HG03108 (cell line): Measurements from ENCODE around the gene NOTCH4.
A peak's percentile ranks its signal among the peaks of the same experiment; 100 is the strongest.
"Not testable (repeated sequence)": the region's sequence is repeated elsewhere in the genome, so short reads cannot be mapped to it uniquely, and the experiment has no call there.

ENCODE experiments used
- ATAC-seq: cut with Tn5 transposase; IDR thresholded peaks from one replicate; pipeline ENCODE4 v1.9.1; 2021; ENCODE audit warnings: moderate library complexity; ENCODE audit not compliant: unreplicated experiment

Gene NOTCH4

DNA sequence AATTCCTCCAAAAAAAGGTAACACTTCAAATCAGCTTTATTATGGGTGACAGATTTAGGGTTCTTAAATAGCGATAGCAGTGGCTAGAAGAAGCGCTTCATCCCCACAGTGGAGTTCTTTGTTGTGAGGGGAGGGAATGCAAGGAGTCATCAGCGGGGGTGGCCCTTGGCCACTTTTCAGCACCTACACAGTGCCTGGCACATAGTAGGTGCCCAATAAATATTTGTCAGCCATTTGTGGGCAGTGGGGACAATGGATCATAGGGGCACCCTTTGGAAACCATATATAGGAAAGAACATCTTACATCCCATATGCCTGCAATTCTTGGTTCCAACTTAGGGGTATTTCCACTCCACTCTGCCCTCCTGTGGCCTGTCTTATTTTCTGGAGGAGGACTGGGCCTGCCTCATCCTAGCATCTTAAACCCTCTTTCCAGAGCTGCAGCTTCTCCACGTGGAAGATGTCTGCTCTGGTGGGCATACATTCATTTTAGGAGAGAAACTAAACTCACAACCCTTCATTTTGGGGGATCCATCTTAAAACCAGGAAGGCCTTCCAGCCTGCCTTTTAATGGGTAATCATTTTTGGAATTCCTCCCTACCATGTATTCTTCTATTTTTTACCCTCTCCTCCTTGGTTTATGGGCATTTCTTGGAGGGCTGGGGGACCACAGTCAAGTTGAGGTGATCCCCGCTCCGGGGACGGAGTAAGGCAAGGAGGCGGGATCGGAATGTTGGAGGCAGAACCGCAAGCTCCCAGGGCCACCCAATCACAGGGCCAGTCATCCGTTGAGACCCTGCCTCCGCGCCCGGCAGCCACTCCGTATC is 28.8 kb downstream of the NOTCH4 start:
- no peak for ATAC-seq

DNA sequence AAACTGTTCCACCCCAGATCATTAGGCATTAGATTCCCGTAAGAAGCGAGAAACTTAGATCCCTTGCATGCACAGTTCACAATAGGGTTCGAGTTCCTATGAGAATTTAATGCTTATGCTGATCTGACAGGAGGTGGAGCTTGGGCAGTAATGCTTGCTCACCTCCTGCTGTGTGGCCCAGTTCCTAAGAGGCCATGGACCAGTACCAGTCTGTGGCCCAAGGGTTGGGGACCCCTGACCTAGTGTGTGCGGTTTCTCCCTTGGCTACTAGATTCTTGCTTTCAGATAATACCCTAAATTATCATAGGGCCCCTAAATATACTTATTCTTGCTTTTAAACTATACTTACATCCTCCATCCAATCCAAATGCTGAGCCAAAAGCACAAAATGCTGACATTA is 29.5 kb downstream of the NOTCH4 start:
- ATAC-seq: no peak

DNA sequence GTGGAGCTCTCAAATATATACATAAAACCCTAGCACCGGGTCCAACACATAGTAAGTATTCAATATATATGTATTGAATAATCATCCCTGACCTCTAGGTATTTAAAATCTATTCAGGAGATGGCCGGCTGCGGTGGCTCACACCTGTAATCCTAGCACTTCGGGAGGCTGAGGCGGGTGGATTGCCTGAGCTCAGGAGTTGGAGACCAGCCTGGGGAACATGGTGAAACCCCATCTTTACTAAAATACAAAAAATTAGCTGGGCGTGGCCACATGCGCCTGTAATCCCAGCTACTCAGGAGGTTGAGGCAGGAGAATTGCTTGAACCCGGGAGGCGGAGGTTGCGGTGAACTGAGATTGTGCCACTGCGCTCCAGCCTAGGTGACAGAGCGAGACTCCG is 30.8 kb downstream of the NOTCH4 start:
- not testable (repeated sequence) for ATAC-seq

DNA sequence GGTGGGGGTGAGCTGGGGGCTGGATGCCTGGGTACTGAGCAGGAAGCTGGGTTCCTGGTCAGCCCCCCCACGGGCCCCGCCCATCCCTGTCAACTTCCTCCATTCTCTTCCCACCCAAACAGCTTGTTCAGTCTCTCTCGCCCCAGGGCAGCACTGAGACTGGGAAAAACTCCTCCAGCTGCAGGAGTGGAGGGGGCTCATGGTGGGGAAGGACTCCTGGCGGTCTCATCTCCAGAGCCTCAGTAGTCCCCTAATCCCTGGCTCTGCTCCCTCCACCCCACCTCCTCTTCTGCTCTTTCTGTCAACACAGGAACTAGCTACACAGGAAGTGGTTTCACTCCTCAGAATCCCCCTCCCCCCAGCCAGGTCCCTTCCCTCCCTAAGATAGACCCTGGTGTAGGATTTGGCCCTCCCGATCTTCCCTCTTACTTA is 31.2 kb downstream of the NOTCH4 start, which contains the start of gene GPSM3:
Gene GPSM3, minus strand, starts transcription at position 36 of the 432 bp plus-strand sequence. CDS start 130 bp downstream, outside the sequence.
- no peak for ATAC-seq

DNA sequence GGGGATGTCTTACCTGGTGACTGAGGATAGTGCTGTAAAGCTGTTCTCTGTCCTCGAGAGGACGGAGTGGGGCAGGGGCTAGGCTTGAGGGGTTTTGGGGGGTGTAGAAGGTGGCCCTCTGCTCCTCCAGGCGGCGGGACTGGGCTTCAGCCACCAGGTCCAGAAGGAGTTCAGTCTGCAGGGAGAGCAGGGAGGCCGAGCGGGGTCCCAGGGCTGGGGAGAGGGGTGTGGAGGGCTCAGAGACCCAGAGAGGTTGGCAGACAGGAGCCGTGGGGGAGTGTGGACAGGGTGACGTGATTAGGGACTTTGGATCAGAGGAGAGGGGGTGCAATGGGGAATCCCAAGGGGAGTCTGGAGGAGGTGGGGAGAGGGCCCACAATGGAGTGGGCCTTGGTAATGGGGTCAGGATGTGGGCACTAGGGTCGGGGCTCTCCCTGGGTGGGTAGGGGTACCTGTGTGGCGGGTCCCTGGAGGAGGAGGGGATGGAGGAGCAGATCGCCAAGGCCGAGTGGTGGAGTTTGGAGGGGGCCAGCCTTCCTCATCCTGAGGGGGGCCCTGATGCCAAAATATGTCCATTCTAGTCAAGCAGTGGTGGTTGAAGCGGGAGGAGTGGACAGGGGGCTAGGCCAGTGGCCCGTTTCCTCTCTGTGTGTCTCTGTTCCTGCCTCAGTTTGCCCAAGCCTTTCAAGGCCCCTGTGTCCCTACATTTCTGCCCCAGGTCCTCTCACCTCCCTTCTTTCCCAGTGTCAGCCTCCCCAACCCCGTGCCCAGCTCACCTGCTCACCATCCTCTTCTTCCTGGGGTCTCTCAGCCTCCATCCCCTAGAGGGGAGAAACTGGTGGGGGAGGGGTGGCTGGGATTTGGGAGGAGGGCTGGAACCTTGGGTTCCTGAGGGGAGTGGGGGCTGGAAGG is 31.9 kb downstream of the NOTCH4 start:
- ATAC-seq: no peak

DNA sequence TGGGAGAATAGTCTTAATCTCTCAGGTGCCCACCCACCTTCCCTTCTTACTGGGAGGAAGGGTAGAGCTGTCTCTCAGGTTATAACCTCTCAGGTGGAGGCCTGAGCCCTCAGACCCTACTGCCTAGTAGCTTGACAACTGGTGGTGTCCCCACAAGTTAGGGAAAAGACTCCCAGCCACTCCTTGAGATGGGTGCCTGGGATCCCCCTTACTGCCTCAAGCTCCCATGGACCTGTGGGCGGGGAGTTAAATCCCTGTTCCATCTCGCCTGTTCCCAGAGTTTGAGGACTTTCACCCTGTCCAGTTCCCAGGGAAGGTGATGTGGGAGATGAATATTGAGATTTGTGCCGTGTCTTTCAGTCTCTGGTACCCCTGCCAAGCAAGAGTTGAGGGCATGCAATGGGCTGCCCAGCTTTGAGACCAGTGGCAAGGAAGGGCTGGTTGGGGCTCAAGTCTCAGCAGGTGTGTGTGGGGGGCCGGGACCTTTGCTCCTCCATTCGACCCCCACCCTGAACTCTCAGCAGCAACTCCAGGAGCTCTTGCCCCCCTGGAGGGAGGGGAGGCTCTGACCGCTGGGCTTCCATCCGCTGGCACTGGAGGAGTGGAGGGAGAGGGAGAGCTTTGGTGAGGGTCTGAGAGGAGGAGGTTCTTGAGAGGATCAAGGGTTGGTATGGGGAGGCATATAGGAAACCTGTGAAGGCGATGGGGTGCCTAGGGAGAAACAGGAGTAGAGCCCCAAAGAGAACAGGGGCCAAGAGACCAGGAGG is 32.8 kb downstream of the NOTCH4 start:
- no peak for ATAC-seq

DNA sequence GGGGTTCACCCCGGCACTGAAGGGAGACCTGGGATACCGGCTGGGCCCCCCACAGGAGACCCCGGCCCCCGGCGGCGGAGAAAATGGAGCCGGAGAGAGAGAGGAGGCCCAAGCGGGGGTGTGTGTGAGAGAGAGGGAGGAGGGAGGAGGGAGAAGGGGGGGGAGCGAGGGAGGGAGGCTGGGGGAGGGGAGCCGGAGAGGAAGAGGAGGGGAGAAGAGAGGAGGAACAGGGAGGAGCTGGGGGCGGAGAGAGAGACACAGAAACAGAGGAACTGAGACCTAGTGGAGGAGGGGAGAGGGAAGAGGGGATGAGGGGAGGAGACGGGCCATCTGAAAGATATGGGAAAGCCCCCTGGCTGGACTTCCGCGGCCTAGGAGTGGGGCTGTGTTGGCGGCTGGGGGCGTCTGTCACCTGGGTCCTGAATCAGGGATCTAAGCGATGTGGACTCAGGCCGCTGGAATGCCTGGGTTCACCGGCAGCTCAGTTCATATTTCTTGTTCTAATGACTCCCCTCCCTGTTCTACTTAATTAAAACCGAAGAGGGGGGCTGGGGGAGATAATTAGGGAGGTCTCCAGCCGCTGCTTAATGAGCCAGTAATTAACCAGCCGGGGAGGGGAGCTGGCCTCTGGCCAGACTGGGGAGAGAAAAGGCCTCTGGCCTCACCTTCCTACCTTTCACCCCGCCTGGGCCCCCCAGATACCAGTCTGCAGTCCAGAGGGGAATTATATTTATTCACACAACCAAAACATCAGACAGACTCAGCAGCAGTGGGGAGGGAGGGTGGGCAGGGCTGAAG is 33.6 kb downstream of the NOTCH4 start, which contains the start of gene PBX2:
Gene PBX2, minus strand, starts transcription at position 149 of the 798 bp plus-strand sequence. CDS start 287 bp downstream, outside the sequence.
- peak; percentile 51 for ATAC-seq

DNA sequence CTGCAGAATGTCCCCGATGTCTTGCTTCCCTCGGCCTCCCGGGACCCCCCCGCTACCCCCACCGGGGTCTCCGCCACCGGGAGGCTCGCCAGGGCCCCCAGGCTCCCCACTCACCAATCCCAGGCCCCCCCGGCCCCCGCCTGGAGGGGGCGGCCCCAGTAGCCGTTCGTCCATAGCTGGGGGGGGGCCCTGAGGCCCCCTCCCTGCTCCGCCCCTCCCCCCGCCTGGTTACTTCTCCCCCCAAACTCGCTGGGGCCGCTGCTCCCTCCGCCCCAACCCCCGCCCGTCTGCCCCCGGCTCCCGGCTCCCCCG is 34.2 kb downstream of the NOTCH4 start:
- no peak for ATAC-seq

DNA sequence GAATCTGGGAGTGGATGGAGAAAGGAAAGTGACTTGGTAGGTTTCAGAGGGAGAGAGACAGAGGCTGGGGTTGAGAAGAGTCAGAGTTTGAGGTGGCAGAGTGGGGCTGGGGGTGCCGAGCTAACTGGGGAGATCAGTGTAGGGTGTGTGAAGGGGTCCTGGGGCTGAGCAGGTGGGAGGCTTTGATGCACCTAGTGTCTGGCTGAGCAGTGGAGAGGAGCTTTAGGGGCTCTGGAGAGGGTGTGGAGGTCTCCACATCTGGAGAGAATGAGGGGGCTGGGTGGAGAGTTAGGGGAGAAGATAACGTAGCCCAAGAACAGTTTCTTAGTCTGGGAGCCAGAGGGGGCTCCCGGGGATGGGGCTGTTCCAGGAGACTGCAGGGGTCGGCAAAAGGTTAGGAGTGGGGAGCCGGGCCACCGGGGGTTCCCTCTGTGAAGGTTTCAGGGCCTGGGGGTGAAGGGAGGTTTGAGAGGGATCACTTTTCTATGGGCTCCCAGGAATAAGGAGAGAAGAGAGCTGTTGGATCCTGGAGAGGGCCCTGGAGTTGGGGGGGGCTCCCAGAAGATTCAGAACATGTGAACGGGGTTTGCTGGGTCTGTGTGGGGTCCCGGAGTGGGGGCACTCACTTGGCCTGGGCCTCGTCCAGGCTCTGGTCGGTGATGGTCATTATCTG is 34.7 kb downstream of the NOTCH4 start:
- no peak for ATAC-seq

DNA sequence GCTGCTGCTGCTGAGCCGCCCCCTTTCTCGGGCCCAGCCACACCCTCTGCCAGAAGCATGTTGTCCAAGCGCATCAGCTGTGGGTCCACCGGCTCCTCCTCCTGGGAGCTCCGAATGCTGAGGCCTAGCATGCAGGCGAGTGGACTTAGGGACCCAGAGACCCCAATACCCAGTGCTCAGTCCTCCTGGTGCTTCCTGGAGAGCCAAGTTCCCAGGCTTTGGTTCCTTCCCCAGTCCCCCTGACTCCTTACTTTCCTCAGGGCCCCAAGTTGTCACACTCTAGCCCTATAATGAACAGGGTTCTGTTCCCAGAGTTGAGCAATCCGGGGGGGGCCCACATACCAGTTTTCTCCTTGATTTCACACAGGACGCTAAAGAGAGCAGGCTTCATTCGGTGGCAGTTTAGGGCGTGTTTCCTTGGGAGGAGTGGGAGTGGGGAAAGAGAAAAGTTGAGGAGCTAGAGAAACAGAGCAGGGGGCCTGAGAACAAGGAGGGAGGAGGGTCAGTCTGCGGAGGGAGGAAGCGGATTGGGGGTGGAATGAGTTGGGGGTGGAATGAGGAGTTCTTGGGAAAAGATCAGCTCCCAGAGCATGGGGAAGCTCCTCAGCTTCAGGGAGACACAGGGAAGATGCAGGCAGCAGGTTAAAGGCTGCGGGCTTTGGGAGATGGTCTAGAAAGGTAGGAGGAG is 35.3 kb downstream of the NOTCH4 start:
- ATAC-seq: no peak

DNA sequence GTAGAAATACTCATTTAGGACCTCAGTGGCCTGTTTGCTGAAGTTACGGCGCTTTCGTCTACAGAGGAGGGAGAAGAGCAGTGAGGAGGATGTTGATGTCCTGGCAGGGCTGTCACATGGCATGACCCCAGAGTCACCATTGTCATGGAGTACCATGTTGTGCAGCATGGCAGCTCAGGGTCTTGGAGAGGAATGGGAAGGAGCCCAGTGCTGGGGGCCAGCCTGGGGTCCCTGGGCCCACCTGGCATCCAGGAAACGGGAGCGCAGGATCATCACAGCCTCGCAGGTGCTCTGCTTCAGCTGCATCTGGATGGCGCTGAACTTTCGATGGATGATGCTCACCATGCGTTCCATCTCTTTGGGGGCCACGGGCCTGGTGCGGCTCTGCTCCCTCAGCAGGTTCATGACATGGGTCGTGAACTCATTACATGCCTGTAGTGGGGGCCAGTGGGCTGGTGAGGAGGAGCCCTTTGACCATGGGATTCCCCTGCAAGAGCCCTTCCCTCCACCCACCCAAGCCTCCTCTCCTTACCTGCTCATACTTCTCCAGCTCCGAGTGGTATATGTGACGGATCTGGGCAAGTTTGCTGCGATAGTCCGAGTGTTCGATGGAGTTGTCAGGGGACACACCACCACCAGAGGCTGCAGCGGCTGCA is 36.0 kb downstream of the NOTCH4 start:
- ATAC-seq: not testable (repeated sequence)

DNA sequence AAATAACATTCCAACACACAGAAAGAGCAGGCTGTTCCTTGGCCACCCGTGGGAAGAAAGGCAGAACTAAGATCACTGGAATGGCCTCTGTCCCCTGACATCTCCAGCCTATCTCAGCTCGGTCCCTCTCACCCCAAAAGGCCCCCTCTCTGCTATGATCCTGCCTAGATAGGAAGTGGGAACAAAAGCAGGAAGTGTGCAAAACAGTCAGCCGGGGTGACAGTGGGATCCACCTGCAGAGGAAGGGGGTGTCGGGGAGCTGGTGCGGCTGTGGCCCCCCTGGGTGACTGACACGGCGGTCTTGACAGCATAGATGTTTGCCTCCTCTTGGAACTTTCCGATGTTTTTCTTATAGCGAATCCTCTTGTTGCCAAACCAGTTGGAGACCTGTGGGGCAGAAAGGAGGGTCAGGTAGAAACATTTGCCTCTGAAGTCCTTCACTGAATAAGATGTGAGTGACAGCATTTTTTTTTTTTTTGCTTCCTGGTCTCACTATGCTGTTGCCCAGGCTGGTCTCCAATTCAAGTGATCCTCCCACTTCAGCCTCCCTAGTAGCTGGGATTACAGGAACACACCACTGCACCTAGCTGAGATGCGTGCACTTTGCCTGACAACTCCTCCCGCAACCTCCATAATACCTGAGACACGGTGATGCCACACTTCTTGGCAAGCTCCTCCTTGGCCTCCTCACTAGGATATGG is 36.7 kb downstream of the NOTCH4 start:
- ATAC-seq: no peak

DNA sequence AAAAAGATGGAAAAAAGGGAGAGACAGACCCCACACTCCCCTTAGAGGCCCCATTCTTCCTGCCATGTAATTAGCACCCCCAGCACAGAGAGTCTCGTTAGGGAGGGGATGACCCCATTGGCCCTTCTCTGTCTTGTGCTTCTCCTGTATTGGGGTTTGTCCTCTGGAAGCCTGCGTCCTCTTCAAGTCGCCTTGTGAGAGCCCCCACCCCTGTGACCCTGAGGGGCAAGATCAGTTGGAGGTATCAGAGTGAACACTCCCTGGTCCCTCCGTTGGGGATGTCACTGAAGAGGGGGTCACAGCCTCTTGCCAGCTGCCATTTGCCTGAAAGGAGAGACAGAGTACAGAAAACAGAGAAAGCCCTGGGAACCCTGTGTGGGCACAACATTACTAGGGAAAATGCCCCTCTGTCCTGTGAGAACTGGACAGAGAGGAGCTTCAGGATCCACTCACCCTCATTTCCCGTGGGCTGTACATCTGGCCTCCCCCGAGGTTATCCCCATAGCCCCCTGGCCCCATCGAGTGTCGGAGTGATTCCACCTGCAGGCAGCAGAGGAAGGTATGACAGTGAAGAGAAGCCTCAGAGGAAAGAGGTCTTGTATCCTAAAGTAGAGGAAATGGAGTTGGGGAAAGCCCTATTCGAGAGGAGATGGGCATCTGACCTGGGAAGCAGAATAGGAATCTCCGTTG is 37.6 kb downstream of the NOTCH4 start:
- not testable (repeated sequence) for ATAC-seq

DNA sequence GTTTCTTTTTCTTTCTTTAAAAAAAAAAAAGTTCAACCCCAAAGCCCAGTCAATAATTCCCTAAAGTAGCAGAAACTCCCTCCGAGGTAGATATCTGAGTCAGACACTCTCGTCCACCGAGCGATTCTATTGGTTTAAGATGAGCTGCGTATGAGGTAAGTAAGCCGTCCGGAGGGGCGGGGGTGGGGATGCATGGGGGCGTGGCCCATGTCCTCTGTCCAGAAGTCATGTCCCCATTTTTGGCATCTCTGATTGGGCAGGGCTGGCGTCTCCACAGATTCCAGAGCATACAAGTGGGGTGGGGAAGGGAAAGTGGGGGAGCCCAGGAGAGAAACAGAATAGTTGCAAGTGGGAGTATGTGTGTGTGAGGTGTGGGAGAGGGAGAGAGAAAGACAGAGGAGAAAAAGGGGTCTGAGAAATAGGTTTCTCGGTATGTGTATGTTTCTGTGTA is 38.2 kb downstream of the NOTCH4 start:
- not testable (repeated sequence) for ATAC-seq

DNA sequence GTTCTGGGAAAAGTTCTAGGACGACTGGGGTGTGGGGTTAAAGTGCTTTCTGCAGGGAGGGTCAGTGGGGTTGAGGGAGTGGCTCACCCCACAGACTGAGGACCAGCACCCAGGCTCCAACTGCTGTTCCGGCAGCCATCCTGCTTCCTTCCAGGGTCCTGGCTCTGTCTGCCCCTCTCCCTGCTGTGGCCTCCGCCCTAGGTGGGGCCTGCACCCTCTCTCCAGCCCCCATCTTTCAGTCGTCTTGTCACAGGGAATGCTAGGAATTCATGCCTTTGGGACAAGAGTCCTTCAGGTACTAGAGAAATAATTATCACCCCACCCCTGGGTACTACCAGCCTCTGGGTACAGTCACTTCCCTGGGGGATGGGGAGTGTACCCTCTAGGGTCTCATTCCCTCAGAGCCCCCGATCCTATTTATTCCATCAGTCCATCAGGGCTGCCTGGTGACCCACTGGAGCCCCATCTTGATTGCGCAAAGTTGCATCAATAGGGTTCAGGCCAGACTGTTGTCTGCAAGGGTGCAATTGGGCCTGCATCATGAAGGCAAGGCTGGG is 39.7 kb downstream of the NOTCH4 start, which contains the start of gene AGER:
Gene AGER, minus strand, starts transcription at position 170 of the 557 bp plus-strand sequence. Its CDS starts 31 bp downstream, at position 139.
- ATAC-seq: no peak

DNA sequence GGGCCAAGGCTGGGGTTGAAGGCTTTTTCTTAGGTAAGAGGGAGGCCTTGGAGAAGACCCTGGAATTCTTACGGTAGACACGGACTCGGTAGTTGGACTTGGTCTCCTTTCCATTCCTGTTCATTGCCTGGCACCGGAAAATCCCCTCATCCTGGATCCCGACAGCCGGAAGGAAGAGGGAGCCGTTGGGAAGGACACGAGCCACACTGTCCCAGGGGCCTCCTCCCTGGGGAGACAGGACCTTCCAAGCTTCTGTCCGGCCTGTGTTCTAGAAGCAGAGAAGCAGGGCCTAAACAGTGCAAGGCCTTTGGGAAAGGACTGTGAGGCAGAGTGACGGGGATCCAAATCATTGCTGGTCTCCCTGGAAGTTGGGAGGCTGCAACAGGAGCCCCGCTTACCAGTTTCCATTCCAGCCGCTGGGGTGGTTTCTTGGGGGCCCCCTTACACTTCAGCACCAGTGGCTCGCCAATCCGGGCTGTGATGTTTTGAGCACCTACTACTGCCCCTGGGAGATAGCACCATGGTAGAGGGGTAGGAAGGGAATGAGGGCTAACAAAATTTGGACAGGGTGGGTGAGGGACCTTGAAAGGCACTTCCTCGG is 40.3 kb downstream of the NOTCH4 start:
- ATAC-seq: no peak
